HG03558 (cell line): ENCODE measurements around the gene MYOCD.

Experiments
- ATAC-seq: cut with Tn5 transposase; IDR thresholded peaks from one replicate; pipeline ENCODE4 v1.9.1; 2021; ENCODE audit warnings: moderate number of reproducible peaks; ENCODE audit not compliant: unreplicated experiment; ENCODE audit errors: extremely low read depth

MYOCD gene

DNA sequence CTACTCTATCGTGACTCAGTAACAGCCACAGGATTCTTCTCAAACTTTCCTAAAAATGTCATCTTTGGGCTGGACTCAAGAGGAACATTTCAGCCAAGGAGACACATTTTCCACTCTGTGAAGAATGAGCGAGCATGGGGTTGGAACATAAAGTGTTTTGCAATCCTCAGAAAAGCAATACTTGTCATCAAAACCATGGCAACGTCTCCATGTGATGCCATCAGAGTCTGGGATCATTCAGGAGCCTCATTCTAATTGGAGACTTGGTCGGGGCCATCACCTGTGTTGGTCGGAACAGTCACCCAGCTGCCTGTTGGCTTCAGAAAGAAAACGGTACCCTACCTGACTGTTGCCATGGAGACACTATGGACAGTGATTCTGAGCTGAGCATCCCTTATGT is 25.5 kb downstream of the MYOCD start:
- ATAC-seq: no peak

DNA sequence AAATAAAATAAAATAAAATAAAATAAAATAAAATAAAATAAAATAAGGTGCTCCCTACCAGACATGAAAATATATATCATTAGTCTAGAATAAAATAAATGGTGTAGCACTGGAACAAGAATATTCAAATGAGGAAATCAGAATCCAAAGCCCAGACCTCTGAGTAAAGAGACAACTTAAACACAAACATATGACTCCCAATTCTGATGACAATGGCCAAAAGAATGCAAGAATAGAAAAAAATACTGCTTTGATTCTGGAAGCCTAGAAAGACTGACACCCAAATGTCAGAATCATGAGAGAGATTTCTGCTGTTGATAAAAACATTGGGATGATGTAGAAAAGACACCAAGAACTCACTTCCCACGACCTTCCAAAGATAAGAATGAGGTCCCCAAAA is 27.9 kb downstream of the MYOCD start:
- ATAC-seq: no peak

DNA sequence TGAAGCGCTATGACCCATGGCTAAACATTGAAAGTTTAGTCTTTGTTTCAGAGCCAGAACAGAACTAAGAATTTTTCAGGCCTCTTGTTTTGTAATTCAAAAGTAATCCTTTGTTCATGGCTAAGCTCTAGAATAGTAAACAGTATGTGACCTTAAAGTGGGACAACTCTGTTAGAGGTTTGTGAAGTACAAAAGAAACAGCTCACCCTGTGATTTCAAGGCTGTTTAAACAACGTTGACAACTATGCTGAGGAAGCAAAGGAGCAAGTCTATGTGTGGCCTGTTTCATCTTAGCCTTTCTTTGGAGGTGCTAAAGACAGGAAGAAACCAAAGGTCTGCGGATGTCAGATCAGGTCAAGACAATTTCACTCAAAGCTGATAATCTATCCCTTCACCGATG is 40.4 kb downstream of the MYOCD start:
- no peak for ATAC-seq

DNA sequence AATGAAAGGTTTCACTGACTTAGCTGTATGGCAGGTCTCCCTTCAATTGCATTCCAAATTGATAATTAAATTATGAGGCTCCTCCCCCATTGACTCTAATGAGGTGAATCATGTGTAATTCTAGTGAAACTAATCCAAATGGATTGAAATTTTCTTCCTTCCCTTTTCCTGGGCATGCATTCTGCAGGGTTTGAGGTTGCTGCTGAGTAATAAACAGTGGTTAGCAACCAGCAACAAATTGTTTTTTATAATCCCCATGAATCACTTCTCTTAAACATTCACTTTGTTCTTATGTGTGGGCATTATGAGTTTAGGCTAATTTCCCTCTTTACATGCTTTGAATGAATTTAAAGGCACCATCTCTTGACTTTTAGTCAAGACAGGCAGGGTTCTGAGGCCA is 43.4 kb downstream of the MYOCD start:
- no peak for ATAC-seq

DNA sequence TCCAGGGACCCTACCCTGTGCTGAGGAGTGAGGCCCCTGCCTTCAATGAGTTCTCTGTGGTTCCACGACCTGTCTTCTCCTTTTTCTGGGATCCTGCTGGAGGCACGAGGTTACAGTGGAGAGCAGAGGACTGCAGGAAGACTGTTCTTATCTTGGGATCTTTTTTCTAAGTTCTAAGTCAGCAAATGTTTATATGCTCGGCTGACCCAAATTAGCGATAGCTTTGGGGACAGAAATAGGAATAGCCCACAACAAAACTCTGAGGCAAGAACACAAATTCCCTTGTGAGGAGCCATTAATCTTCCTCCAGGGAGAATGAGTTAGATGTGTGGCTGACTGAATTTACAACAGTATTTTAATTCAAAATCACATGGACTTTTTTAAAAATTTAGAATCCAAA is 46.7 kb downstream of the MYOCD start:
- ATAC-seq: no peak

DNA sequence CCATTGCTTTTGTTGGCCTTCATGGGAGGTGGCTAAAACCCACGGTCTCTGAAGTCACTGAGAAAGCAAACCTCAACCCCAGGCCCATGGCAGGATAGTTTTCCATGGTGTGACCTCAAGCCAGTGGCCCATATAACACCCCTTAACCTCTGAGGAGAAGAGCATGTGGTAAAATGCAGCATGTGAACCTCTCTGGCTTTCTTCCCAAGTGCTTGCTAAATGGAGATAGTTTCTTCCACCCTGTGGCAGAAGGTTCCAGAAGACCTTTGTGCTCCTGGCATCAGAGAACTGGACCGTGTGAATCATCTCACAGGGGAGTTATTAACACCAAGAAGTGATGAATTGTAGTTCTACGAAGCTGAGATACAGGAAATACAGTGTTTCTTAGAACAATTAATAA is 47.3 kb downstream of the MYOCD start:
- ATAC-seq: no peak

DNA sequence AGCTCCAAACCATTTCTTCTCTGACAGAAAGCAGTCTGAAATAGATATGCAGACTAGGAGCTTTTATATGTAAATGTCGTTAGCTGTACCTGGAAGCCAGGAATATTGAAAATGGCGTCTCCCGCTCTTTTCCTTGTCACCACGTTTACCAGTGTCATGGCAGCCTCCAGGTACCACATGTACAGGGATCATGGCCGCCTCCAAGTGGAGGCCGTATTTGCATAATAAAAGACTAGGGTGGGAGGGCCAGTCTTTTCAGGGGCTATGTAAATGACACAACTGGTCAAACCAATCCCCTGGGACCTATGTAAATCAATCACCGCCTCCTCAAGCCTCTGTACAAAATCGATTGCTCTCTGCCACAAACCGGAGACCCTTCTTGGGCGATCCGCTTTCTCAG is 54.3 kb downstream of the MYOCD start:
- no peak for ATAC-seq

DNA sequence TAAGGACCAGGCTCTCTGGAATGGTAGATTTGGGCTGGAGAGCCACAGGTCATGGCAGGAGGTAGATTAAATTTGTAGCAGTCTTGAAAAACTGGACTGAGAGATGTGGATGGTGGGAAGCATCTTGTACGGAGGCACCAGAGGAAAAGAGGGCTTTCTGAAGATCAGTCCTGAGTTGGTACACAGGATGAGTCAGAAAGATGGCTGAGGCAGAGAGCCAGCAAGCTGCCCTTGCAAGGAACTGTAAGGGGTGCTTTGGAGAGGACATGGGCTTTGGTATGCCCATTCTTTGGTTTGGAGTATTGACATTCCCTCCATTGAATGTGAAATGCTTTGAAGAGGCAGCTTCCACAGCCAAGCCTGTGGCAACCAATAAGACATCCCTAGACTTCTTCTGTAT is 55.9 kb downstream of the MYOCD start:
- no peak for ATAC-seq

DNA sequence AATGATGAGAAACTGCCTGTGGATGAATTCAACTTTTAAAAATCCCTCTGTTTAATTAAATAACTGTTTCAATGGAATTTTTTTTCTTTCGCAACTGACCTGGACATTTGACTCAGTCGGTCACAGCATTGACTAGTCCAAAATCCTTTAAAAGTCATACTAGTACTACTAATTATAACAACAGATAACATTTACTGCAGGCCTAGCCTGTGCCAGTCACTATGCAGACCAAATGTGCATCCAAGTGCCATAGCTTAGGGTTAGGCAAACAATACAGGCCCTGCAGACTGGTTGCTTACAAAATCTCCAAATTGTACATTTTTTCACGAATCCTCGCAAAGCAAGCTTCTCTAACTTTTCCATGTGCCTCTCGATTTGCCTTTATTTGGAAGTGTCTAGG is 56.6 kb downstream of the MYOCD start:
- no peak for ATAC-seq

DNA sequence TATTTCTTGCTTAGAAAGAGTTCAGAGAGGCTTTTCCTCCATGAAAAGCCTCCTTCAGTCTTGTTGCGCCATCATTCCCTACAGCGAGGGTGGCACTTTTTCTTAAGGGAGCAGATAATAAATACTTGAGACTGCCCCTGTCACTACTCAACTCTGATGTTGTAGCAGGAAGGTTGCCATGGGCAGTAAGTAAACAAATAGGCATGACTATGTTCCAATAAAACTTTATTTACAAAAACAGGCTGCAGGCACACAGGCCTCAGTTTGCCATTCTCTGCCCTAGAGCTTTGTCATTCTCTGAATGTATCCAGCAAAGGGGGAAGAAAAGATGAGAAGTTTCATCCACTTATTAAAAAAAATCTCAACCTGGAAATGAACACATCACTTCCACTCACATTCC is 60.4 kb downstream of the MYOCD start:
- ATAC-seq: no peak

DNA sequence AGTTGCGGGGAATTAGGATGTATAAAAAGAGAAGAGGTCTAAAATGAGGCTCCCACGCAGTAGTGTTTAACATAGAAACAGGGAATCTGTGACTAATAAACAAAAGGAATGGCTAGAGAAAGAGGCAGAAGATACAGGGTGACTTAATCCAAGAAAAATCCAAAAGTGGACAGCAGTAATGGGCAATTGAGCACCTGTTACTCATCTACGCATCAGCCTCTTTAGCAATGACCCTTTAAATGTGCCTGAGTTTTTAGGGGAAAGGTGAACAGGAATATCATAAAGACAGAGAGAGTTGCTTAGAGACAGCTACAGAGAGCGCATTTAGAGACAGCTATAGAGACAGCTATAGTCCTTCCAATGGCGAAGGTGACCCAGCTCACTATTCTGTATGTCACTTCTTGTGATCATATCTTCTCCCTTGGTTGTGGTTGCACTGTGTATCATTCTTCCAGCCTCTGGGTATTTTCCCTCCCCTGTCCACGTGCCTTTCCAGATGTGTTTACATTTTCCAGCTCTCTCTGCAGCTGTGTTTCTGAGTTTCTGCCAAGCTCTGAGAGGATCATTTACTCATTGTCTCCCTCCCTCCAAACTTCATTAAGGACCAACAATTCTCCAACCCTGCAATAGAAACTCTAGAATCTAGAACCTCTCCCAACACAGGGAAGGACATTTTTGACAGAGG is 61.5 kb downstream of the MYOCD start:
- ATAC-seq: no peak

DNA sequence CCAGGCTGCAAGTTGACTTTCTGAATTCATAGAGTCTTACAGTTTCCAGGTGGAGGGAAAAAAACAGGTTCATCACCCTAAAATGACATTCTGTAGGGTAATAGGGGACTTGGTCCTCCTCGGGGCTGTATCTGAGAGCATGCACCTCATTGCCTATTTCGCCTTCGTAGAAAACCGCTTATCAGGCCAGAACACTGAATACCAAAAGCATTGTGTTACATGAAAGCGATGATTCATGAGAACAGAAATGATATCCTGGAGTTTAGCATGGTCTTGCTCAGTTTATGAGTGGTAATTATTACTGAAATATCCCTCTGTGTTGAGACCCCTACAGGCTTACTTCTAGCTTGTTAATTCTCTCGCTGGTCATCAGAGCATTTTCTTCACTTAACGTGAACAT is 62.2 kb downstream of the MYOCD start:
- ATAC-seq: no peak

DNA sequence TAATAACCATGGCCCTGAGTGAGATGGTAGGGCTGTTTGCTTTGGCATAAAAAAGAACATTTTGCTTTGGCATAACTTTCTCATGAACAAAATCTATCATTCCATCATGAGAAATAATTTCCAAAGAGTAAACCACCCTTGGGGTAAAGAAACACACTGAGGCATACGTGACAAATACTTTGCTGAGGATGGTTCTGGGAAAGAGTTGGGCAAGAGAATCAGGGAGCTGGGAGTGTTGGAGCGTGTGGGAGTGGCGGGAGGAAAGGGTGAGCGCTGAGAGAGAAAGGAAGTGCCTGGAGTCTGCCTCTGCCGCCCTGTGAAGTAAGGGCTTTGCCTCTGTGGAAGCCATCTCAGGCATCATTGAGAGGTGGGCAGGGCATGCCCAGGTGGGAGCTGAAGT is 63.4 kb downstream of the MYOCD start:
- no peak for ATAC-seq

DNA sequence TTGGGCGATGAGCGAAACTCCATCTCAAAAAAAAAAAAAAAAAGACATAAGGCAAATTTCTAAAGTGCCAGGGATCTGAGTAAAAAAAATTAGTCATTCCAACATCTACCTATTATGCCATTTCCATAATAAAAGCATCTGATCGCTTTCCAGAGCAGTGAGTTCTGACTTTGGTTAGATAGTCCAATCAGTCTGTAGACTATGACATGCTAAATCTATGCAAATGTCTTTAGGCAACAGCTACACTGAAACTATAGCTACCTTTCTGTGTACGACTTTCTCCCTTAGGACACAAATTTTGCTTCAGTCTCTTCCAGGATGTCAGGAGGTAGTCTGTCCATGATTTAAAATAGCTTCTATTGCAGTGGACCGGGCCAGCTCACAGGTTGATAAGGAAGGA is 64.7 kb downstream of the MYOCD start:
- ATAC-seq: no peak

DNA sequence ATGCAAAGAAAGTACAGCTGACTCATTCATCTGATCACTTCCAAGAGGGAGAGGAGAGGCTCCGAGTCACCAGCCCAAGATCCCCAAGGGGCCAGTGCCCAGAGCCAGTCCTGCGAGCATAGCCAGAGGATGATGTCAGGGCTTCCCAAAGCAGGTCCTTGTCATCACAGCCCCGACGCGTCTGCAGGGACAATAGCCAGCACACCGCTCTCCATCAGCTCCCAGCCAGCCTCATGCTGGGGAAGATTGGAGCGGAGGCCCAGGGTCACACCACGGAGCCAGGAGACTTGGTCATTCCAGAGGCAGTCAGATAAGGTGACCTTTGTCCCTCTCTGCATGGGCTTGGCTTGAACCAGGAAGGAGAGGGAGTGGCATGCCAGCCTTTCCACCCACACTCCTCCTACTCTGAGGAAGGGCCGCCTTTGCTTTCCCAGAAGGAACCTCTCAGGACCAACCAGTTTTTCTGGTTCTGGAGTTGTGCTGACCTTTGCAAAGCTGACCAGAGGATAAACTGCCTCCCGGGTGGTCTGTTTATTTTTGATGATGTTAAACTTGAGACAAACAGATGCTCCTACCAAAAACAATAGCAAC is 65.3 kb downstream of the MYOCD start:
- no peak for ATAC-seq

DNA sequence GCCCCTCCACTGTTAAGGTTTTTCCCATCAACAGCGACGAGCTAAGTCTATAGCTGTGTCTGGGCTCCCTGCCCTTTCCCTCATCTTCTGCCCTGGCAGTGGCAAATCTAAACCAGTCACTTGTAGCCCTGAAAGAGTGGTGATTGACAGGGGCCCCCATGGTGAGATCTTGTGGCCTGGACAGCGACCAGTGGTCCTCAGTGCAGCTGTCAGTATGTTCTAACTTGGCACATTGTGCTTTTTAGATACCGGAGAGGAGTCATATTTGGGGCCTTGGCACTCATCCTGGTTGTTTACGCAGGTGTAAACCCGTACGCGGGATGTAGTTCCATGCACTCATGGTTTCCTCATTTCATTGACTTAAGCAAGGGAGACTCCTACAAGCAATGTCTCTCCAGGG is 66.1 kb downstream of the MYOCD start:
- ATAC-seq: no peak

DNA sequence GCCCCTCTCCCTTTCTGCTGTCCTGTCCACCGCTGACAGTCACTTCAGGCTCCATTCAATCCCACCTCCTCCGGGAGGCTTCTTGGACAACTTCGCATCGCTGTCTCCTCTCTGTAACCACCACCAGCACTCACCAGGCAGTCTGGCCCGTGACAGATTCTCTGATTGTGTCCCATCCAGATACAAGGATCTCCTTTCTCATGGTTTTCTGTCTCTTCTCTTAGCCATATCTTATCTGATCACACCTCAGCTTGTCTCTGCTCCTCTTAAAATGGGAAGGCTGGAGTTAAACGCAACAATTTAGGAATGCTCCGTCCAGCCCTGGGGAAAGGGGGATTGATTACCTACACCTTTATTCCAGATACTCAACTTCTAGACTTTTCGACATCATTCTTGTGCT is 66.7 kb downstream of the MYOCD start:
- no peak for ATAC-seq

DNA sequence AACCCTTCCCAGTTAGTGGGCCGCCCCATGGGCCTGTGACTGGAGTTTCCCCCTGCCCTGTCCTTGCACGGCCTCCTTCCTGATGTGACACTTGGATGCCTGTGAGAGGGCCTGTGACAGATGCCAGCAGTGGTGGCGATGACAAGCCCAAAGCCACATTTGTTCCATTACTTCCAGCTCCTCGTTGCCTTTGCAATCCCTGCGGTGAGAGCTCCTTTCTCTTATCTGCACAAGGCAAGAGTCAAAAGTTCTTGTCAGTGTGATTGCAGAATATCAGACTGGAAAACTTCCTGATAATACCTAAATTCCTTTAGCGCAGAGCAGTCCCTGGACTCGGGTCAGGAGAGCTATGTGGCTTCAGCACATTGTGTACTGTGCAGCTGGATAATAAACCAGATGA is 69.2 kb downstream of the MYOCD start:
- ATAC-seq: no peak

DNA sequence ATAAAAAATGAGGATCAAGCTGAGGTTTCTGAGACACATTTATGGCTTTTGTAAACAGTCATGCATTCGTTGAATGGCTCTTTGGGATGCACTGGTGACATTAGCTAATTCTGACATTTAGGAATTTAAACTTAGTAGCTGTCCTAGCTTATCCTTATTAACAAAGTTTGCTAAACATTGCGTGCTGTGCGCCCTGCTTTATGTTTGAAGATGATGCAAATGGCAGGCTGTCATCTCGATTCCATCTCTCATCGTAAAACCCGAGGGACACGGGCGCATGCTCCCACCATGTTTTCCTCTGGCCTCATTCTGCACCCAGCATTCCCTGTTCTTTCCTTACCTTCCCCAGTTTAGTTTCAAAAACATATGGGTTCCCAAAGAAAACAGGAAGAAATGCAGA is 69.8 kb downstream of the MYOCD start:
- no peak for ATAC-seq

DNA sequence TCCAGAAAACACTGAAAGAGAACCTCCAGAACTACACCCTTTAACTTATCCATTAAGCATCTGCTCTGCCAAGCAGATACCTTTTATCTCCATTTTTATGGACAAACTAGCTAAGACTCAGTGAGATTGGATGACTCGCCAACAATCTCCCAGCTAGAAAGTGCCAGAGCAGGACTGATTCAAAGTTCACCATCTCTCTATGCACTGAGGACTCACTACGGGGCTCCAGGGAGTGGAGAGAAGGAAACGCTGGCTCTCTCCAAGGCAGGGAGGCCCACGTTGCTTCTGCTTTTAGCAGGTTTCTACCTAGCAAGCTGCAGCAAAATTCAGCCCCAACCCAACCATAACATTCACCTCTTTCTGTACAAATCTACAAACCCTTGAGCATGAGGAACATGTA is 70.8 kb downstream of the MYOCD start:
- ATAC-seq: no peak

DNA sequence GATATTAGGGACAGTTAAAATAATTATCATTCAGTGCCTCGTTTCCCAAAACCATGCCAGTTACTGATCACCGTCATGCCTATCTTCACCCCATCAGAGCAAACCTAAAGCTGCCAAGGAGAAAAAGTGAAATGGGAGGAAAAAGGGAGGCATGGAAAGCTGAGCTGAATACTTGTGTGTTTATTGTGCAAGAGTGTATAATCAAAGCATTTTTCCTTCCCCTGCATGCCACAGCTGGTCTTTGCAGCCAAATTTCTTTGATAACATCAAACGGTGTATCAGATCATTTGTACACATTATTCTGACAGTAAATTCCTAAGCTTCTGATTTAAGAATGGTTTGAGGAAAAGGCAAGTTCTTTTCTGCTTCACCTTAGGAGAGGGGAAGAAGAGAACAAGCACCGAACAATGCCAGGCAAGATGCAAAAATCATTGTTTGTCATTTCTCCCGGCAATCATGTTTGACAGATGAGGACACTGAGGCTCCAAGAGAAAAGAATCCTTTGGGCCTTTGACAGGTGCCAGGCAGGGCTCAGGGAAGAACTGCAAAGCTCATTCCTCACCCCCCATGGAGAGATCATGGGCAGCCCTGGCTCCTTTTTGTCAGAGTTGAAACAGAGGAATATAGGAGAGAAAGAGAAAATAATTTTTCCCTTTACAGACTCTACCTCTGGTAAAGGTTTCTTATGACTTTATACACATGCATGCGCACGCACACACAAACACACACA is 72.2 kb downstream of the MYOCD start:
- no peak for ATAC-seq

DNA sequence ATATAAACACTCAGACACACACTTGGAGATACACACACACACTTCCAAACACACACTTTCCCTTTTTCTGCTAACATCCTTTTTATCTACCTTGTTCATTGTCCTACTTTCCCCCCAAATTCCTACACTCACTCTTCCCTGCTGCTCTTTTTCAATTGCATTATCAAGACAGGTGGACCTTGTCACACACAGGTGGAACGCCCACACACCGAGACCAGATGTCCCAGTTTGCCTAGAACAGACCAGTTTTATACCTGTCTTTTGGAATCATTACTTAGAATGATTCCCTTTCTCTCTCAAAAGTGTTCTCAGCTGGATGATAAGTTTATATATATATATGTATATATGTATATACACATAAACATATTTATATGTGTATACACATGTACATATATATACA is 72.9 kb downstream of the MYOCD start:
- no peak for ATAC-seq
